CD14-positive monocyte (primary cell): ENCODE data around the gene LEMD3. TPM values are rescaled to one million over a fixed set of nuclear protein-coding genes. Genes with fewer than 3 reads are reported as not detected.

Experiments
- DNase-seq, 3 donors: peaks; one replicate each; pipeline ENCODE4 v3.0.0-alpha.2; 2011 to 2022
- H2AFZ ChIP-seq: 2 replicates; pipeline ENCODE4 v1.6.0; 2012; ENCODE audit warnings: mild to moderate bottlenecking, low read depth, low read length, inconsistent platforms; ENCODE audit not compliant: insufficient read depth, poor library complexity, severe bottlenecking
- H3K27ac ChIP-seq, 2 donors: 1 replicate in 1 of 2; 2 replicates in 1 of 2; pipeline ENCODE4 v1.5.1; 2012 to 2013; ENCODE audit warnings: low read length in 2 of 2, control low read depth in 1 of 2, inconsistent platforms in 1 of 2, low read depth in 1 of 2, mild to moderate bottlenecking in 1 of 2
- H3K27me3 ChIP-seq, 2 donors: one replicate each; pipeline versions ENCODE4 v1.6.0 to v1.6.1; 2011 to 2013; ENCODE audit warnings: low read length in 2 of 2; ENCODE audit not compliant: control insufficient read depth in 2 of 2, insufficient read depth in 2 of 2
- H3K36me3 ChIP-seq, 2 donors: replicated peaks in 1 of 2; 1 replicate in 1 of 2; 2 replicates in 1 of 2; pipeline versions ENCODE4 v1.5.1 to v1.6.1; 2012 to 2013; ENCODE audit warnings: low read length in 2 of 2, control low read depth in 1 of 2, inconsistent platforms in 1 of 2, mild to moderate bottlenecking in 1 of 2; ENCODE audit not compliant: insufficient read depth in 2 of 2, control insufficient read depth in 1 of 2
- H3K4me1 ChIP-seq, 2 donors: 1 replicate in 1 of 2; 2 replicates in 1 of 2; pipeline versions ENCODE4 v1.5.1 to v1.6.1; 2012 to 2013; ENCODE audit warnings: low read length in 2 of 2, control low read depth in 1 of 2, inconsistent platforms in 1 of 2, mild to moderate bottlenecking in 1 of 2, moderate library complexity in 1 of 2; ENCODE audit not compliant: insufficient read depth in 2 of 2, control insufficient read depth in 1 of 2
- H3K4me2 ChIP-seq: replicated peaks from 2 replicates; pipeline ENCODE3; 2012; ENCODE audit warnings: low read length, moderate library complexity, mild to moderate bottlenecking; ENCODE audit not compliant: poor library complexity, severe bottlenecking; ENCODE audit errors: extremely low read depth
- H3K4me3 ChIP-seq, 3 experiments: fragments of 200-600 bp in 1 of 3; sonication (generic) in 1 of 3; replicated peaks in 1 of 3; 1 replicate in 2 of 3; 2 replicates in 1 of 3; pipeline ENCODE4 v1.5.1; 2011 to 2013; ENCODE audit warnings: low read length in 3 of 3, mild to moderate bottlenecking in 3 of 3, control low read depth in 2 of 3, low read depth in 2 of 3, inconsistent platforms in 1 of 3, moderate library complexity in 1 of 3
- H3K79me2 ChIP-seq: 2 replicates; pipeline ENCODE4 v1.6.0; 2012; ENCODE audit warnings: mild to moderate bottlenecking, control low read depth, inconsistent platforms, low read length, moderate library complexity; ENCODE audit not compliant: insufficient read depth
- H3K9ac ChIP-seq: 2 replicates; pipeline ENCODE4 v1.6.0; 2017; ENCODE audit warnings: low read length, mild to moderate bottlenecking; ENCODE audit not compliant: insufficient read depth, poor library complexity, severe bottlenecking
- H3K9me3 ChIP-seq, 2 donors: replicated peaks in 1 of 2; 1 replicate in 1 of 2; 2 replicates in 1 of 2; pipeline versions ENCODE4 v1.5.1 to v1.6.1; 2012 to 2013; ENCODE audit warnings: low read length in 2 of 2, control low read depth in 1 of 2; ENCODE audit not compliant: control insufficient read depth in 1 of 2, insufficient read depth in 1 of 2
- H4K20me1 ChIP-seq: 2 replicates; pipeline ENCODE4 v1.6.0; 2012; ENCODE audit warnings: mild to moderate bottlenecking, low read length, control low read depth, moderate library complexity; ENCODE audit not compliant: insufficient read depth
- H3K27ac Mint-ChIP-seq, 7 donors: one replicate each; pipeline ENCODE4 v1.8.0; 2020; ENCODE audit warnings: mild to moderate bottlenecking in 7 of 7, mixed read lengths in 7 of 7, moderate library complexity in 6 of 7, inconsistent platforms in 2 of 7
- H3K27me3 Mint-ChIP-seq, 3 donors: one replicate each; pipeline ENCODE4 v1.8.0; 2021 to 2022; ENCODE audit warnings: low read depth in 3 of 3, mild to moderate bottlenecking in 3 of 3, mixed read lengths in 3 of 3, moderate library complexity in 3 of 3, inconsistent platforms in 1 of 3
- H3K36me3 Mint-ChIP-seq, 2 donors: one replicate each; pipeline ENCODE4 v1.8.0; 2020; ENCODE audit warnings: mixed read lengths in 2 of 2, inconsistent platforms in 1 of 2, mild to moderate bottlenecking in 1 of 2
- H3K4me1 Mint-ChIP-seq: one replicate; pipeline ENCODE4 v1.8.0; 2020; ENCODE audit warnings: mild to moderate bottlenecking, mixed read lengths
- H3K4me3 Mint-ChIP-seq, 2 donors: one replicate each; pipeline ENCODE4 v1.8.0; 2020; ENCODE audit warnings: mild to moderate bottlenecking in 2 of 2, mixed read lengths in 2 of 2, moderate library complexity in 1 of 2
- H3K9me3 Mint-ChIP-seq, 7 donors: one replicate each; pipeline ENCODE4 v1.8.0; 2020 to 2022; ENCODE audit warnings: mixed read lengths in 7 of 7, mild to moderate bottlenecking in 6 of 7, moderate library complexity in 6 of 7, inconsistent platforms in 2 of 7
- CTCF ChIP-seq: fragments of 200-600 bp; IDR thresholded peaks from one replicate; pipeline ENCODE4 v1.8.0; 2022; ENCODE audit warnings: antibody characterized with exemption, mild to moderate bottlenecking
- WGBS: methylation state at CpG from one replicate; pipeline ENCODE4 v1.1.5; 2013; ENCODE audit warnings: missing lambda C conversion rate; ENCODE audit not compliant: insufficient coverage; 5-methylcytosine and 5-hydroxymethylcytosine counted together
- intact Hi-C, 2 donors: fragments of 100-400 bp; cut with micrococcal nuclease; formaldehyde crosslinking; loops; one replicate each; pipeline versions ENCODE4 v1.15.0 to v1.15.1; 2023
- polyA plus RNA-seq, 3 donors: library from polyadenylated mRNA; depleted of rRNA in 1 of 3; unstranded in 2 of 3; stranded (reverse) in 1 of 3; fragments of 300-500 nt in 2 of 3; fragments of >200 nt in 1 of 3; fragmentation: Illumina TruSeq in 2 of 3; gene quantifications; 1 replicate in 2 of 3; 2 replicates in 1 of 3; pipeline ENCODE4 v1.2.3, GENCODE V29; 2012 to 2021

LEMD3 gene
- polyA plus RNA-seq, 3 donors, result 11.3 to 12.3 (median 11.7) TPM

- H3K4me3 ChIP-seq, result no peak overlapping the region
- H3K4me3 Mint-ChIP-seq, result no peak overlapping the region
- H3K27ac Mint-ChIP-seq, result no peak overlapping the region
- no peak for TF ChIP-seq CTCF
- H3K4me1 Mint-ChIP-seq, result no peaks in the 10 kb centered on the region
- peaks cover 5 to 6% of the 10 kb centered on the region in 2 donors for H3K4me1 ChIP-seq
- peaks cover 1 to 7% (median 4%) of the 10 kb centered on the region in 3 donors for H3K27me3 Mint-ChIP-seq
- no peak overlapping the region for H3K4me2 ChIP-seq
- no peaks in the 10 kb centered on the region for H3K27me3 ChIP-seq
- H3K9me3 Mint-ChIP-seq, result no peaks in the 10 kb centered on the region
- peaks cover 3% of the 10 kb centered on the region for H3K79me2 ChIP-seq
- no peak overlapping the region for H3K27ac ChIP-seq
- intact Hi-C loops, result no loop called here
- no peak overlapping the region for H3K9ac ChIP-seq
- H2AFZ ChIP-seq, result no peak overlapping the region
- H4K20me1 ChIP-seq, result no peaks in the 10 kb centered on the region
- DNase-seq, result no peak
- no peaks in the 10 kb centered on the region for H3K9me3 ChIP-seq
- H3K36me3 Mint-ChIP-seq, result no peaks in the 10 kb centered on the region
- no peaks in the 10 kb centered on the region for H3K36me3 ChIP-seq
Observed at GRCh38 chr12:65164774-65165173, 4.6 kb upstream of the LEMD3 start.

DNA sequence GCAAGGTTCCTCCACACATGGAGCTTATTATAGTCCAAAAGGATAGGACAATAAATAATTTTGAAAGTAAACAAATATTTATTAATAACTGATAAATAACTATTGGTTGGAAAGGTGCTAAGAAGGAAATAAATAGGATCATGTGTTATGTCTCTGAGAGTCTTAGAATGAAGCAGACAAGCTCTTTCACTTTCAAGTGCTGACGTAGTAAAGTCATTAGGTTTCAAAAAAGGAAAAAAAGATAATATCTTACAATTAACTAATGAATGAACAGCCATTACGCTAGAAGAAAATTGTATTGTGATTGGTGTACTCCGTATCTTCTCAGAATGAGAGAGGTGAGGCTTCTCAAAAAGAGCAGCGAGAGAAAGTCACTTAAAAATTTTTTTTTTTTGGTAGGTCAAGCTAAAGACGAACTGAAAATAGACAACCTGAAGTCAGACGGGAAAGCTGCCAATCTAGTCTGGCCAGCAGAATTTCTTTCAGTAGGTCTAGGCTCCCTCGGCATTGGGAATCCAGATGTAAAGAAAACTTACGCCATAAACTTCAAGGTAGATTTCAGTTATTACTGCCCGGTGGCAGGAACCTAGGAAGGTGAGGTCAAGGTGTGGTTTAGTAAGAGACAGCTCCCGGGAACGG lies 583 bp upstream of the LEMD3 start:
- H3K4me1 Mint-ChIP-seq, result peaks cover 29% of the 10 kb centered on the region
- Histone ChIP-seq H3K4me1 (peaks cover 31 to 39% of the 10 kb centered on the region in 2 donors), H3K4me2 (peak overlapping the region; percentile 89), H2AFZ (peak overlapping the region; percentile 90), H3K36me3 (no peaks in the 10 kb centered on the region), H3K9ac (peak overlapping the region; percentile 98), H4K20me1 (peaks cover 17% of the 10 kb centered on the region), H3K79me2 (peaks cover 43% of the 10 kb centered on the region), H3K27ac (peak overlapping the region; percentile 81 to 88), H3K4me3 (peak overlapping the region; percentile 65 to 90 (median 76)), H3K9me3 (no peaks in the 10 kb centered on the region), H3K27me3 (no peaks in the 10 kb centered on the region)
- WGBS, result 3% methylated on average over 7 of the region's 11 CpGs
- no peak for DNase-seq
- no peak for TF ChIP-seq CTCF
- H3K27ac Mint-ChIP-seq, result peak overlapping the region; percentile 98 to 100 (median 99)
- peaks cover 0 to 5% (median 0%) of the 10 kb centered on the region in 7 donors for H3K9me3 Mint-ChIP-seq
- peaks cover 0 to 4% of the 10 kb centered on the region in 2 donors for H3K36me3 Mint-ChIP-seq
- intact Hi-C loops, result no loop called here
- H3K4me3 Mint-ChIP-seq, result peak overlapping the region; percentile 99
- peaks cover 0 to 3% (median 0%) of the 10 kb centered on the region in 3 donors for H3K27me3 Mint-ChIP-seq
